HG03039 (cell line): ENCODE data around the gene GZMH.
"Not testable (repeated sequence)": the region's sequence is repeated elsewhere in the genome, so short reads cannot be mapped to it uniquely, and the experiment has no call there.

Source experiments
- ATAC-seq: cut with Tn5 transposase; IDR thresholded peaks from one replicate; pipeline ENCODE4 v1.9.1; 2021; ENCODE audit warnings: mild to moderate bottlenecking, moderate library complexity; ENCODE audit not compliant: unreplicated experiment

GZMH gene

GRCh38 chr14:24597403-24597802 is 12.1 kb downstream of the GZMH start:
- ATAC-seq = no peak

- no peak for ATAC-seq
Observed at GRCh38 chr14:24595073-24595808, 14.2 kb downstream of the GZMH start.

- ATAC-seq = not testable (repeated sequence)
Observed at GRCh38 chr14:24591004-24591403, 18.5 kb downstream of the GZMH start.

GRCh38 chr14:24584402-24584801 is 25.1 kb downstream of the GZMH start:
- ATAC-seq = not testable (repeated sequence)

GRCh38 chr14:24578558-24578957 is 30.9 kb downstream of the GZMH start:
- no peak for ATAC-seq

GRCh38 chr14:24576771-24577170 is 32.7 kb downstream of the GZMH start:
- ATAC-seq = no peak

- ATAC-seq = no peak
Observed at GRCh38 chr14:24576182-24576581, 33.3 kb downstream of the GZMH start, which contains the start of gene CTSG. Gene CTSG (minus strand): TSS chr14:24576250. CDS start chr14:24576223, 27 bp downstream.

GRCh38 chr14:24574206-24574774 is 35.2 kb downstream of the GZMH start:
- no peak for ATAC-seq

- ATAC-seq = no peak
Observed at GRCh38 chr14:24566318-24566717, 43.2 kb downstream of the GZMH start.

GRCh38 chr14:24565766-24566165 is 43.7 kb downstream of the GZMH start:
- no peak for ATAC-seq

- no peak for ATAC-seq
Observed at GRCh38 chr14:24563505-24563904, 46.0 kb downstream of the GZMH start.

GRCh38 chr14:24556756-24557155 is 52.7 kb downstream of the GZMH start:
- ATAC-seq = no peak
